GM21528 (cell line): Measurements from ENCODE around the gene ALX4.

Source experiments
- ATAC-seq: cut with Tn5 transposase; IDR thresholded peaks from one replicate; pipeline ENCODE4 v1.9.1; 2021; ENCODE audit warnings: mild to moderate bottlenecking, moderate library complexity; ENCODE audit not compliant: unreplicated experiment, low FRiP score

ALX4 gene

GRCh38 chr11:44335919-44336318, 26.0 kb upstream of the ALX4 start:
- no peak for ATAC-seq

GRCh38 chr11:44335052-44335760, 25.3 kb upstream of the ALX4 start:
- ATAC-seq, result no peak

GRCh38 chr11:44334356-44335004, 24.5 kb upstream of the ALX4 start:
- ATAC-seq, result no peak

- no peak for ATAC-seq
Observed at GRCh38 chr11:44333271-44334218, 23.6 kb upstream of the ALX4 start.

- no peak for ATAC-seq
Observed at GRCh38 chr11:44332665-44333064, 22.7 kb upstream of the ALX4 start.

GRCh38 chr11:44329472-44330230, 19.7 kb upstream of the ALX4 start:
- ATAC-seq, result no peak

GRCh38 chr11:44328138-44328660, 18.3 kb upstream of the ALX4 start:
- ATAC-seq, result no peak

- no peak for ATAC-seq
Observed at GRCh38 chr11:44327730-44328129, 17.8 kb upstream of the ALX4 start.

GRCh38 chr11:44326615-44327475, 16.9 kb upstream of the ALX4 start:
- no peak for ATAC-seq

GRCh38 chr11:44325698-44326097, 15.8 kb upstream of the ALX4 start:
- ATAC-seq, result no peak

GRCh38 chr11:44324749-44325525, 15.0 kb upstream of the ALX4 start:
- no peak for ATAC-seq

- ATAC-seq, result no peak
Observed at GRCh38 chr11:44324222-44324621, 14.3 kb upstream of the ALX4 start.

- no peak for ATAC-seq
Observed at GRCh38 chr11:44322243-44322642, 12.3 kb upstream of the ALX4 start.

- no peak for ATAC-seq
Observed at GRCh38 chr11:44321059-44321458, 11.1 kb upstream of the ALX4 start.

- no peak for ATAC-seq
Observed at GRCh38 chr11:44320289-44320973, 10.5 kb upstream of the ALX4 start.

GRCh38 chr11:44319552-44320288, 9.8 kb upstream of the ALX4 start:
- no peak for ATAC-seq

GRCh38 chr11:44319170-44319551, 9.2 kb upstream of the ALX4 start:
- ATAC-seq, result no peak
